HG02852 (cell line): Measurements from ENCODE around the gene CASP6.

Experiments used
- ATAC-seq: cut with Tn5 transposase; IDR thresholded peaks from one replicate; pipeline ENCODE4 v1.9.1; 2021; ENCODE audit warnings: mild to moderate bottlenecking, moderate library complexity; ENCODE audit not compliant: unreplicated experiment

CASP6 gene

DNA sequence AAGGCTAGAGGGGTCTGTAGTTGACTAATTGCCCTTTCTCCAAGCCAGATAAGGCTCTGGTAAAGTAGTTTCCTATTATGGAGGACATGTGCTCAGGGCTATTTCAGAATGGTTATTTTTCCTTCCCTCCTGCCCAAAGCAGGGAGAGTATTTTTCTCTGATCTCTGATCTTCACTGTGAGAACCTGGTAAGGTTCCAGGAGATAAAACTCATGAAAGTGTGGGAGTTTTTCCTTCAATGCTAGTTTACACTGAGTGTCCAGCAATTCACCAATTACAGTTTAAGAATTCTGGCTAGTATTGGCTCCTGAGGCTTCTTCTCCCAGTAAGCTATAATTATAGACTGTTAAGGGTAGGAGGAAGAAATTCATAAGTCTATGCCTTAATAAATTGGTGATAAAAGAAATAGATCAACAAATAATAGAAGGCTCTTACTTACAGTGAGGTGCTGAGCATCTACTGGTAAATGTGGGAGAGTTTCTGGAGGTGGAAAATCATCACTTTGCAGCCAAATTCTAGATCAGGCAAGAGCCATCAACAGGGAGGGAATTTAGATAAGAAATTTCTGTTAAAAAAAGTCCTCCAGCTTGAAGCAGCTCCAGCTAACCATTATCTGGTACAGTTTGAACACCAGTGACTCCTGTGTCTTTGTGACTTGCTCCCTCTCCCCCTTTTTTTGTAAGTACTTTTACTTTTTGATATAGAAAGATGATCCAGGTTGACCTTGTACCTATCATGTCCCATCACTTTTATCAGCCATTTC lies 30.9 kb downstream of the CASP6 start:
- ATAC-seq, result no peak

GRCh38 chr4:109671350-109671749 lies 31.9 kb downstream of the CASP6 start:
- no peak for ATAC-seq

- ATAC-seq, result no peak
These were observed 37.3 kb downstream of the CASP6 start for GRCh38 chr4:109665783-109666485.

GRCh38 chr4:109662771-109663170 lies 40.5 kb downstream of the CASP6 start:
- no peak for ATAC-seq

GRCh38 chr4:109662116-109662515 lies 41.1 kb downstream of the CASP6 start:
- ATAC-seq, result no peak

- ATAC-seq, result no peak
These were observed 44.3 kb downstream of the CASP6 start for GRCh38 chr4:109658871-109659410.

GRCh38 chr4:109657854-109658418 lies 45.3 kb downstream of the CASP6 start:
- no peak for ATAC-seq

DNA sequence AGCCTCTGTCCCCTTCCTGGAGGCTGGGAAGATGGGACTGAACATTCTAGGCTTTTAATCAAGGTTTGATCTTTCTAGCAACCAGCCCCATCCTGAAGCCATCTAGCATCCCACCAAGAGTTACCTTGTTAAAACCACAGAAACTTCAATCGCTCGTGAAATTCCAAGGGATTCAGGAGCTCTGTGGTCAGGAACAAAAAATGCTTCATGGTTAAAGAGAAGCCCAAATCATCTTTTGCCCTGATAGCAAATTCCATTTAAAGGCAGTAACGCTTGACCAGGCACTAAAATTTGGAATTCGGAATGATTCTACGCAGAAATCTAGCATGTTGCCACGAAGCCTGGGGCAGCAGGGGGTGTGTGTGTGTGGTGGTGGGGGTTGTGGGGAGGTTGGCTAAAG lies 47.8 kb downstream of the CASP6 start:
- ATAC-seq, result no peak

DNA sequence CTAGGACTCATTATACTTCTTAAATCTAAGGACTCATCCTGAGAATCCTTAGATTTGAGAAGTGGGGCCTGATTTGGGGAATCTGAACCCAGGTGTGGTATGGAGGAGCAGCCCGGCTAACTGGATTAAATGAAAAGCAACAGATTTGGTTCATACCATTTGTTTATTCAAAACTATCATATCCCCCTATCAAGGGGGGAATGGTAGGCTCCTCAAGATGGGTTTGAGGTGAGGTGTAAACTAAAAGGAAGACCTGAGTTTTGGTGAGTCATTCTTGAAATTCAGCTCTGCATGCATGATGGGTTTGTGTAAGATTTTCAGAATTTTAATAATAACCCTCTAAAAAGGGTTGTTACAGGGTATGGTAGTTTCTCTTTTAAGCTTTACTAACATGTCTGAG lies 53.4 kb downstream of the CASP6 start:
- peak; percentile 88 for ATAC-seq

DNA sequence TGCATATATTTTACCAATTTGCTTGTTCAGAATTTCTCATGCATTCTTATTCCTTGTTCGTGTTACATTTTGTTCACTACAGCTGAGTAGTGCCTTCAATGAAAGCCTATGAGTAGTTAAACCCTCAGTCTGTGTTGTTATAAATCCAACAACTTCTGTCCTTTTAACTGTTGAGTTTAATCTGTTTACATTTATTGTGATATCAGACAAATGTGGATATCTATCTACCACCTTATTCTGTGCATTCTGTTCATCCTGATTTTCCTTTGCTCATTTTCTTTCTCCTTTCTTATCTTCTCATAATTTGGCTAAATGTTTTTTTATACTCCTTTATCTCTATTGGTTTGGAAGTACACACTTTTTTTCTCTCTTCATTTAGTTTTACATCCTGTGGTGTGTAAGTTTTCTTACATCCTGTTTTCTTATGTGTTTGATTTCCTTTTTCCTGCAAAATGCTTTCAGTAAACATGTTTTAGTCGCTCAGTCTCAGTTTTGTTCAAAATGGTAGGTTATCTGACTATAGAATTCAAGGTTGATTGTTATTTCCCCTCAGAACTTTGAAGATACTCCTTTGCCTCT lies 54.2 kb downstream of the CASP6 start:
- no peak for ATAC-seq

DNA sequence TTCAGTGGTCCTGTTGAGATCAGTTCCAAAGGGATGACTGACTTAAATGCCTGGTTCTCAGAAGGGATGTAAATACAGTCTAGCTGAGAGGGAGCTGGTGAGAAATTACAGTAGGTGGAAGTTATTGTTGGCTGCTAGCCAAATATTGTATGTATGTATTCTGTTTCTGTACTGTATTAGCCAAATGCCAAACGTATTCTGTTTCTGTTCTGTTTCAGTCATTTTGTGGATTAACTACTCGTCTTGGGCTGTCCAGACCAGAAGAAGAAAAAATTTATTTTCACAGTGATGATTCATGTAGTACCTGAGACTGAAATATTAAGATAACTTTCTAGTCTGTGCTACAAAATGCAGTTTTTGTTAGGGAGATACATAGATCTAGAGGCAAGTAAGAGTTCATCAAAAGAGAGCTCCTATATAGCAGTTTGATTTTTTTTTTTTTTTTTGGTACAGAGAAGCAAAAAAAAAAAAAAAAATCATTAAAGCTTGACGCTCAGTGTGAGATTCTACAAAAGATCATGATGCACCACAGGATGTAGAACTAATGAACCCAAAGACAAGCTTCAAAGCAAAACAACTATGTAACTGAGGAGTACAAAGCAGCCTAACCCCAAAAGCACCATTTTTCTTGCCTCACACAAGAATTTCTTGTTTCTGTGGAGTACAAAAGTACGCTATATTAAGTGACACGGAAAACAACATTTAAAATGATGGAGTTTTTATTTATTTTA lies 54.8 kb downstream of the CASP6 start:
- peak; percentile 62 for ATAC-seq

GRCh38 chr4:109645874-109646710 lies 57.2 kb downstream of the CASP6 start:
- no peak for ATAC-seq

GRCh38 chr4:109640644-109641043 lies 62.6 kb downstream of the CASP6 start:
- no peak for ATAC-seq
